Muscle of back (tissue), 11 donors: Measurements from ENCODE around the gene HBA1. TPM values are rescaled to one million over a fixed set of nuclear protein-coding genes. Genes with fewer than 3 reads are reported as not detected.
"Not testable (repeated sequence)": the region's sequence is repeated elsewhere in the genome, so short reads cannot be mapped to it uniquely, and the experiment has no call there.

Experiments
- DNase-seq, 3 donors: peaks; one replicate each; pipeline versions ENCODE4 v3.0.0 to v3.0.0-alpha.2; 2013
- polyA plus RNA-seq, 10 donors: library from polyadenylated mRNA; unstranded; fragments of 120-200 nt; gene quantifications; one replicate each; pipeline ENCODE4 v1.2.1, GENCODE V29; 2013; ENCODE audit not compliant: insufficient read length in 10 of 10

HBA1 gene
- polyA plus RNA-seq, 10 donors: 989 to 14,859 (median 2,589) TPM

DNA sequence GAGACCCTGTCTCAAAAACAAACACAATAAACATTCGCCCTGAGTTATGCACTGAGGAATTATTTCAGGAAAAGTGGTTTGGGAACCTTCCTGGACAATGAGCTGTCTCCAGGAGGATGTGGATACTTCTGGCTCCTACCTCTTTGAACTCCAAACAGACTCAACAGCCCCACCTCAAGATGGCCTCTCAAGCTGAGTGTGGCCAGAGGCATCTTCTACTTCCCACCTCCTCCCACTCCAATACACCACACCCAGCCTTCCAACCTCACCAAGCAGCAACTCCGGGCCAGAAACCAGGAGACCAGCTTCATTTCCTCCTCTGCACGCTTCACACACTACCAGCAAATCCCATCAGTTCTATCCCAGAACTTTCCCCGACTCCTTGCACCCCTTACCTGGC, 15.4 kb downstream of the HBA1 start:
- no peak for DNase-seq

DNA sequence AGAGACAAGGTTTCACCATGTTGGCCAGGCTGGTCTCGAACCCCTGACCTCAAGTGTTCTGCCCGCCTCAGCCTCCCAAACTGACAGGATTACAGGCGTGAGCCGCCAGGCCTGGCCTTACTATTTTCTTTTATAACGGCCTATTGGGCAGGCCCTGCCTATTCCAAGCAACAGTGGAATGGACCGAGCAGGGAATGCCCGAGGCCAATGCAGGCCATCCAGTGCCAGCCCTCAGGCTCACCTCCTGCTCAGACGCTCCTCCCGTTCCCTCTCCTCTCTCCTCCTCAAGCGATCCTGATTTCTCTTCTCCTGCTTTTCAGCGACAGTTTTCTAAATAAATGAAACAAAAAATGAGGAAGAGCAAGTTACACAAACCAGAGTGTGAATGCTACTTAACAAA, 16.2 kb downstream of the HBA1 start:
- DNase-seq: no peak

- no peak for DNase-seq
Observed at GRCh38 chr16:193441-193840, 17.0 kb downstream of the HBA1 start.

DNA sequence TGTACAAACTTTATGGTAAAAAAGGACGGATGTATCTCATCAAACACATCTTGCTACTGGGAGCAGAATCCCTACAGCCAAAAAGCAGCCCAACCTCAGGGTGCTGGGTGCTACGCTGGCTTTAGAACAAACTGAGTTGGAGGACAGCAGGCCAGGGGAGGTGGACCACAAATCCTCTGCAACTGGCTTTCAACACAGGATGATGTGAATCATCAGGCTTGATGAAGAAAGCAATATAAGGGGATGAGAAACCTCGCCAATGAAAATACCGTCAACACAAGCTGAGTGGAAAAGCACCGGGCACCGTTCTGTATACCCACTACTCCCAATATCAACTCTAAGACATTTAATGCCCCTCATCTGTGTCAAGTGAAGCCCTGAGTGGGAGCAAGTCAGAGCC, 18.0 kb downstream of the HBA1 start:
- no peak for DNase-seq

DNA sequence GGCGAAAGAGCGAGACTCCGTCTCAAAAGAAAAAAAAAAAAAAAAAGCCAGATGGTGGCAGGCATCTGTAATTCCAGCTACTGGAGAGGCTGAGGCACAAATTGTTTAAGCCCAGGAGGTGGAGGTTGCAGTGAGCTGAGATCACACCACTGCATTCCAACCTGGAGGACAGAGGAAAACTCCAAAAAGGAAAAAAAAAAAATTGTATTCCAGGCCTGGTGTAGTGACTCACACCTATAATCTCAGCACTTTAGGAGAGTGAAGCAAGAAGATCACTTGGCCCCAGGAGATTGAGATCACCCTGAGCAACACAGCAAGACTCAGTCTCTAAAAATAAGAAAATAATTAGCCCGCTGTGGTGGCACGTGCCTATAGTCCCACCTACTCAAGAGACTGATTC, 23.9 kb downstream of the HBA1 start:
- no peak for DNase-seq

- no peak for DNase-seq
Observed at GRCh38 chr16:203246-203645, 26.8 kb downstream of the HBA1 start.

GRCh38 chr16:204046-204445, 27.6 kb downstream of the HBA1 start:
- not testable (repeated sequence) for DNase-seq

DNA sequence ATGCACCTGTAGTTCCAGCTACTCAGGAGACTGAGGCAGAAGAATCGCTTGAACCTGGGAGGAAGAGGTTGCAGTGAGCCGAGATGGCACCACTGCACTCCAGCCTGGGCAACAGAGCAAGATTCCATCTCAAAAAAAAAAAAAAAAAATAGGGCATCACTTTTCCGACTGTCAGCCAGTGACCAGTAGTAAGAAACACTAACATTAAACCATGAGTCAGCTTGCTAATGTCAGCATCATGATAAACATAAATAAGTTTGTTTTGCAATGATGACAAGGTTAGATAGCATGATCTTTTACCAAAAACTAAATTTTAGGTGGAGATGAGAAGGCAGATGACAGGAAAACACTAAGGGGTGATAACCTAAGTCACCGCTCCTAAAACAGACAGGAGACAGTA, 32.9 kb downstream of the HBA1 start:
- DNase-seq: not testable (repeated sequence)

GRCh38 chr16:211631-212180, 35.2 kb downstream of the HBA1 start:
- not testable (repeated sequence) for DNase-seq

DNA sequence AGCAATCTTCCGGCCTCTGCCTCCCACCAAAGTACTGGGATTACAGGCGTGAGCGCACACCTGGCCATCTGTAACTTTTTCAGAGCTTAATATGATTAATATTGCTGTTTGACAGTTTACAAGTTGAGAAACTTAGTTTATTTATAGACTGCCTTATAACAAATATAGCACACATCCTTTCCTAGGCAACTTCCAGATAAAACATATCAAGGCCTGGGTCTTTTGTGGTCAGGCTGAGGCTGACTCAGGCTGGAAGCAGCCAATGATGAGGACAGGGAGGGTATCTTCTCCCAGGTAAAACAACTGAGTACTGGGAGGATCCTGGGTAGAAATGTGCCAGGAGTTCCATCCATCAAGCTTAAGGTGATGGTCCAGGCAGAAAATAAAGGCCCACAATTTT, 36.5 kb downstream of the HBA1 start:
- no peak for DNase-seq

GRCh38 chr16:220021-220420, 43.5 kb downstream of the HBA1 start:
- no peak for DNase-seq

Other genes starting within 250 kb of the HBA1 start
- 1 to 10 TPM; 5.5 to 9.4 (median 7.8) TPM for gene POLR3K, start 123.1 kb upstream of the HBA1 start, polyA plus RNA-seq
- gene SNRNP25, start 122.9 kb upstream of the HBA1 start, polyA plus RNA-seq: 10 to 100 TPM; 20.6 to 31.2 (median 27.0) TPM
- 10 to 100 TPM; 34.0 to 60.6 (median 44.9) TPM for gene RHBDF1, start 104.0 kb upstream of the HBA1 start, polyA plus RNA-seq
- gene MPG, start 98.5 kb upstream of the HBA1 start, polyA plus RNA-seq: 10 to 100 TPM; 18.5 to 35.3 (median 24.2) TPM
- 10 to 100 TPM; 23.9 to 31.1 (median 25.7) TPM for gene NPRL3, start 38.0 kb upstream of the HBA1 start, polyA plus RNA-seq
- gene HBZ, start 24.0 kb upstream of the HBA1 start, polyA plus RNA-seq: 10 to 100 TPM in 2 of 10 donors, 1 to 10 TPM in 7, under 1 TPM in 1; 0.99 to 15.3 (median 5.7) TPM
- 10 to 100 TPM in 6 of 10 donors, 1 to 10 TPM in 4; 2.6 to 40.3 (median 11.9) TPM for gene HBM, start 10.7 kb upstream of the HBA1 start, polyA plus RNA-seq
- over 10,000 TPM in 3 of 10 donors, 1,000 to 10,000 TPM in 7; 1,262 to 19,401 (median 4,862) TPM for gene HBA2, start 3.8 kb upstream of the HBA1 start, polyA plus RNA-seq
- gene HBQ1, start 3.8 kb downstream of the HBA1 start, polyA plus RNA-seq: 1 to 10 TPM in 7 of 10 donors, under 1 TPM in 2, not detected in 1; 0.61 to 7.0 (median 1.8) TPM
- gene LUC7L, start 52.8 kb downstream of the HBA1 start, polyA plus RNA-seq: 10 to 100 TPM; 51.7 to 94.1 (median 67.2) TPM
- gene FAM234A, start 58.1 kb downstream of the HBA1 start, polyA plus RNA-seq: 10 to 100 TPM; 30.2 to 44.4 (median 37.7) TPM
- 1 to 10 TPM in 7 of 10 donors, under 1 TPM in 3; 0.64 to 2.7 (median 1.8) TPM for gene RGS11, start 99.3 kb downstream of the HBA1 start, polyA plus RNA-seq
- 1 to 10 TPM in 7 of 10 donors, under 1 TPM in 3; 0.40 to 1.7 (median 1.2) TPM for gene ARHGDIG, start 103.9 kb downstream of the HBA1 start, polyA plus RNA-seq
- 1 to 10 TPM in 2 of 10 donors, under 1 TPM in 8; 0.15 to 3.0 (median 0.51) TPM for gene PDIA2, start 106.5 kb downstream of the HBA1 start, polyA plus RNA-seq
- gene AXIN1, start 176.0 kb downstream of the HBA1 start, polyA plus RNA-seq: 10 to 100 TPM in 6 of 10 donors, 1 to 10 TPM in 4; 8.6 to 15.7 (median 11.5) TPM
- gene MRPL28, start 193.9 kb downstream of the HBA1 start, polyA plus RNA-seq: 10 to 100 TPM; 31.8 to 49.2 (median 35.6) TPM
- gene PGAP6, start 205.3 kb downstream of the HBA1 start, polyA plus RNA-seq: 10 to 100 TPM; 22.0 to 30.2 (median 24.0) TPM
- gene NME4, start 220.5 kb downstream of the HBA1 start, polyA plus RNA-seq: 100 to 1,000 TPM in 1 of 10 donors, 10 to 100 TPM in 9; 63.6 to 121 (median 73.5) TPM
- 10 to 100 TPM in 6 of 10 donors, 1 to 10 TPM in 4; 6.2 to 17.1 (median 10.6) TPM for gene DECR2, start 225.2 kb downstream of the HBA1 start, polyA plus RNA-seq
- 10 to 100 TPM; 20.3 to 33.9 (median 28.5) TPM for gene RAB11FIP3, start 249.0 kb downstream of the HBA1 start, polyA plus RNA-seq